ENCODE results near the gene RFK.

The RFK gene

DNA sequence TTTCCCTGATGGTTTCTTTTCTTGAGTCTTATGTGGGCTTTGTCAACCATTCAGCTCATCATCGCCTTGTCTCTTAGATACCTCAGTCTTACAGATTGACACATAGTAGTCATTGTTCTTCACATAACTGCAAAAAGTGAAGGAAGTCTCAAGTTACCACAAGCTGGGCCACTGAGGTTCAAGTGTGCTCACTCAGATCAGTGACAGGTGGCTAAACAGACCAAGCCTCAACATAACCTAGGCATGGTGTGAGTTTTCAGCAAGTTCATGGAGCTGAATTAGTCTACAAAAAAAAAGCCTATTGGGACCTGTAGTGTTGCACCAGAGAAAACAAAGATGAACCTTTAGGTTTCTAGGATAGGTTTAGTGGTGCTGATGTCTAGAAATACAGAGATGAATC lies 58.2 kb downstream of the RFK start:
- no peak overlapping the region for H3K4me3 ChIP-seq (ENCODE audit: low read depth, low read length)
- TF ChIP-seq, protein P1, sequence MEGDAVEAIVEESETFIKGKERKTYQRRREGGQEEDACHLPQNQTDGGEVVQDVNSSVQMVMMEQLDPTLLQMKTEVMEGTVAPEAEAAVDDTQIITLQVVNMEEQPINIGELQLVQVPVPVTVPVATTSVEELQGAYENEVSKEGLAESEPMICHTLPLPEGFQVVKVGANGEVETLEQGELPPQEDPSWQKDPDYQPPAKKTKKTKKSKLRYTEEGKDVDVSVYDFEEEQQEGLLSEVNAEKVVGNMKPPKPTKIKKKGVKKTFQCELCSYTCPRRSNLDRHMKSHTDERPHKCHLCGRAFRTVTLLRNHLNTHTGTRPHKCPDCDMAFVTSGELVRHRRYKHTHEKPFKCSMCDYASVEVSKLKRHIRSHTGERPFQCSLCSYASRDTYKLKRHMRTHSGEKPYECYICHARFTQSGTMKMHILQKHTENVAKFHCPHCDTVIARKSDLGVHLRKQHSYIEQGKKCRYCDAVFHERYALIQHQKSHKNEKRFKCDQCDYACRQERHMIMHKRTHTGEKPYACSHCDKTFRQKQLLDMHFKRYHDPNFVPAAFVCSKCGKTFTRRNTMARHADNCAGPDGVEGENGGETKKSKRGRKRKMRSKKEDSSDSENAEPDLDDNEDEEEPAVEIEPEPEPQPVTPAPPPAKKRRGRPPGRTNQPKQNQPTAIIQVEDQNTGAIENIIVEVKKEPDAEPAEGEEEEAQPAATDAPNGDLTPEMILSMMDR (IDR thresholded peaks at IDR 0.05; ENCODE audit: borderline replicate concordance, insufficient read depth, low read depth, low read length) = no peak

All from GM12875 (cell line).